Measurements from ENCODE around the gene LLGL1. TPM values are rescaled to one million over a fixed set of nuclear protein-coding genes. Genes with fewer than 3 reads are reported as not detected.
A peak's percentile ranks its signal among the peaks of the same experiment; 100 is the strongest.

Gene LLGL1
- total and polyA plus RNA-seq, 8 donors = 3.4 to 8.4 (median 5.0) TPM

- Histone ChIP-seq H3K36me3 (peaks cover 0 to 16% (median 4%) of the 10 kb centered on the region in 3 donors), H3K27me3 (no peaks in the 10 kb centered on the region), H3K4me1 (no peaks in the 10 kb centered on the region), H3K27ac (no peak overlapping the region), H3K9me3 (no peaks in the 10 kb centered on the region), H3K4me3 (no peak overlapping the region)
- intact Hi-C loops (cut with DNase I) = no loop called here
- ATAC-seq = no peak
- 83 to 87% methylated on average over 14 of the region's 14 CpGs for WGBS, 2 donors
- TF ChIP-seq, protein P1, sequence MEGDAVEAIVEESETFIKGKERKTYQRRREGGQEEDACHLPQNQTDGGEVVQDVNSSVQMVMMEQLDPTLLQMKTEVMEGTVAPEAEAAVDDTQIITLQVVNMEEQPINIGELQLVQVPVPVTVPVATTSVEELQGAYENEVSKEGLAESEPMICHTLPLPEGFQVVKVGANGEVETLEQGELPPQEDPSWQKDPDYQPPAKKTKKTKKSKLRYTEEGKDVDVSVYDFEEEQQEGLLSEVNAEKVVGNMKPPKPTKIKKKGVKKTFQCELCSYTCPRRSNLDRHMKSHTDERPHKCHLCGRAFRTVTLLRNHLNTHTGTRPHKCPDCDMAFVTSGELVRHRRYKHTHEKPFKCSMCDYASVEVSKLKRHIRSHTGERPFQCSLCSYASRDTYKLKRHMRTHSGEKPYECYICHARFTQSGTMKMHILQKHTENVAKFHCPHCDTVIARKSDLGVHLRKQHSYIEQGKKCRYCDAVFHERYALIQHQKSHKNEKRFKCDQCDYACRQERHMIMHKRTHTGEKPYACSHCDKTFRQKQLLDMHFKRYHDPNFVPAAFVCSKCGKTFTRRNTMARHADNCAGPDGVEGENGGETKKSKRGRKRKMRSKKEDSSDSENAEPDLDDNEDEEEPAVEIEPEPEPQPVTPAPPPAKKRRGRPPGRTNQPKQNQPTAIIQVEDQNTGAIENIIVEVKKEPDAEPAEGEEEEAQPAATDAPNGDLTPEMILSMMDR (IDR thresholded peaks at IDR 0.05) = no peak
- DNase-seq = no peak
- no peak for FAIRE-seq
Measured at GRCh38 chr17:18270046-18270931, 44.9 kb downstream of the LLGL1 start.

- ATAC-seq (no peak), FAIRE-seq (no peak), DNase-seq (peak in 1 of 6 donors; percentile 1)
- no peak overlapping the region for H3K27ac ChIP-seq
- no peak overlapping the region for H3K4me3 ChIP-seq
- no peaks in the 10 kb centered on the region for H3K4me1 ChIP-seq
- WGBS, 2 donors = 75 to 97% methylated on average over 1 of the region's 1 CpG
- intact Hi-C loops (cut with DNase I) = no loop called here
- H3K36me3 ChIP-seq = peaks cover under 1 to 59% (median 18%) of the 10 kb centered on the region in 3 donors
- no peaks in the 10 kb centered on the region for H3K27me3 ChIP-seq
- H3K9me3 ChIP-seq = no peaks in the 10 kb centered on the region
- TF ChIP-seq, protein P1 (IDR thresholded peaks at IDR 0.05) = no peak
Measured at GRCh38 chr17:18277076-18277475, 51.6 kb downstream of the LLGL1 start.

DNA sequence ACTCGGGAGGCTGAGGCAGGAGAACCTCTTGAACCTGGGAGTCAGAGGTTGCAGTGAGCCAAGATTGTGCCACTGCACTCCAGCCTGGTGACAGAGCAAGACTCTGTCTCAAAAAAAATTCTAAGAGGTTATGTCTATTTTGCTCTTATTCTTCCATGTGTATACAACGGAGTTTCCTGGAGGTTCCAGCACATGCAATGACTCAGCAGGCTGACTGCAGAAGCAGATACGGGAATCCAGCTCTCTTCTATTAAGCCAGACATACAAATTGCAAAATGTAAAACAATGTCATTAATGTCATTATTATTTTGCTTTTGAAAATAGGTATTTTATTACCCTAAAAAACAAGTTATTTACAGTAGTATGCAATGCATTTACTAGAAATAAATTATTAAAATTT is 53.4 kb downstream of the LLGL1 start:
- intact Hi-C loops (cut with DNase I) = no loop called here
- Histone ChIP-seq H3K27me3 (no peaks in the 10 kb centered on the region), H3K36me3 (peaks cover 4 to 71% (median 23%) of the 10 kb centered on the region in 3 donors), H3K27ac (no peak overlapping the region), H3K4me3 (no peak overlapping the region), H3K9me3 (no peaks in the 10 kb centered on the region), H3K4me1 (no peaks in the 10 kb centered on the region)
- 89 to 91% methylated on average over 3 of the region's 3 CpGs for WGBS, 2 donors
- no peak for DNase-seq
- no peak for FAIRE-seq
- TF ChIP-seq, protein P1 (IDR thresholded peaks at IDR 0.05) = no peak
- no peak for ATAC-seq

- FAIRE-seq = no peak
- TF ChIP-seq, protein P1 (IDR thresholded peaks at IDR 0.05) = no peak
- Histone ChIP-seq H3K4me3 (no peak overlapping the region), H3K4me1 (no peaks in the 10 kb centered on the region), H3K27ac (no peak overlapping the region), H3K27me3 (no peaks in the 10 kb centered on the region), H3K9me3 (no peaks in the 10 kb centered on the region), H3K36me3 (peaks cover 4 to 74% (median 23%) of the 10 kb centered on the region in 3 donors)
- intact Hi-C loops (cut with DNase I) = no loop called here
- 95% methylated on average over 4 of the region's 4 CpGs for WGBS, 2 donors
- peak in 1 of 6 donors; percentile 19 for DNase-seq
- no peak for ATAC-seq
Measured at GRCh38 chr17:18280249-18280648, 54.8 kb downstream of the LLGL1 start.

Measured in pancreas (tissue), 10 donors.